CD4-positive, alpha-beta T cell treated with Interleukin-17A for 4 hours (primary cell): ENCODE data around the gene DENND1A.

Experiments used
- DNase-seq: peaks from one replicate; pipeline ENCODE4 v3.0.0-alpha.2; 2020; ENCODE audit warnings: mixed read lengths

Gene DENND1A

DNA sequence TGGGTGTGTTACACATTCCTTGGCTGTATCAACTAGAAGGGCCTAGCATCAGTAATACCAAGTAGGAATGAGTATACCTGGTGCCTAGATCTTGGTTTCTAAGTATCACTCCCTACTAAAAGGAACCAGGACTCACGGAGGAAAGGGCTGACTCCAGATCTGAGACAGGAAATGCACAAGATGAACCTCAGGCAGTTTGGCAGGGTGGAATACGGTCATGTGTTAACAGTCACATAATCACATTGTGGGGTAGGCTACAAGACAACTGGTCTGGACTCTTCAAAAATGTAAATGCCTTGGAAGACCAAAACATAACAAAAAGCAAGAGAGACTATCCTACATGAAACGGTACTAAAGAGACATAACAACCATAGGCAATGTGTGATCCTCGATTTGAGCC lies 415.2 kb downstream of the DENND1A start:
- DNase-seq: no peak

DNA sequence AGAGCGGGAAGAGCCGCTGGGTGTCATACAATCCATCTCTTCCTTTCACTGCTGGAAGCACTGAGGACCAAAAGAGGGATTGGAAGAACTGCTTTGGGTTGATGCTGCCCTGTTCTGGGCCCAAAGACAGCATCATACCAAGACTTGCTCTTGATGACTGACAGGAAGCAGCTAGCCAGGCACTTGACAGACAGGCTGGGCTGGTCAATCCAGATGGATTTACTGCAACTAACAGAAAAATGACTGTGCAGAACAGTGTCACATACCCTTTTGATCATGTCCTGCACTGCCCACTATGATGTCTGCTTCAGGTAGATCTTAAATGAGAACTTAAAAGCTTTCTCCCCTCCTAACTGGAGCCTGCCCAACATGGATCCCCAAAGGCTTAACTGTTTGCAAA lies 416.4 kb downstream of the DENND1A start:
- no peak for DNase-seq

DNA sequence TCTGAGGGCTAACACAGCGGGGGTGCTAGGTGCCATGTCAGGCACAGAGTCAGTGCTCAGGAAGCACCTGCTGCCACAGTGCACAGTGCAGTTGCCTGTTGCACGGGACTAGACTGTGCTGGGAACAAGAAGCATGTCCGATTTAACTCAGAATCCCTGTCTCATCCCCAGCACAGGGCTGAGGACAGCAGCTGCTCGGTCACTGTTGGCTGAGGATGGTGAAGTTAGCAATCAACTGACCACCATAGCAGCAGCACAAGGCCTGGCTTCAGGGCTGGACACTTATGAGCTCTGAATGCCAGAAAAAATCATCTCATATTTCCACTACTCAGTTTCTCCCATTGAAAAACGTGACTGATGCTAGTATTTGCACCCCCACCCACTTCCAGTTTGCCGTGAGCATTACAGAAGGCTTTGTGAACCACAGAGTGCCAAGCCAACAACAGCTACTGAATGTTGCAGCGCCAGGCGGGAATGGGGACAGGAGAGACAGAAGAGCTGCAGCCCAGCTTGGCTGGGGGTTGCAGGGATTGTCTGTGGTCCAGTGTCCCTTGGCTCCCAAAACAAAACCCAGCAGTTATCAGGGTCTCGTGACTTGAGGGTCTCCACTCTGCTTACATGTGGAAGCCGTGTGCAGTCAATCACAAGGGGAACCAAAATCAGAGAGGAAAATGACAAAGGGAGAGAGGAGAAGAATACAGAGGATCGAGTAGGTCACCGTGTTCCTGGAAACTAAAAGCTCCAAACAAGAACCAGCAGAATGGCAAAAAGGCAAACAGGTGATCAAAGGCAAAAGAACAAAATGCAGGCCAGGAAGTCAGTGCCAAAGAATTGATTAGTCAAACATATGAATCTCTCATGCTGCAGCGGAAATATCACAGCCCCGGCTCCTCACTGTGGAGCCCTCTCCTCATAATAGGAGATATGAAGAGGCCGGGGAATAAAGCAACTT lies 418.3 kb downstream of the DENND1A start:
- no peak for DNase-seq

GRCh38 chr9:123509646-123510045 lies 420.3 kb downstream of the DENND1A start:
- no peak for DNase-seq

- no peak for DNase-seq
Measured at GRCh38 chr9:123508048-123508447, 421.9 kb downstream of the DENND1A start.

GRCh38 chr9:123505496-123505895 lies 424.4 kb downstream of the DENND1A start:
- DNase-seq: no peak

DNA sequence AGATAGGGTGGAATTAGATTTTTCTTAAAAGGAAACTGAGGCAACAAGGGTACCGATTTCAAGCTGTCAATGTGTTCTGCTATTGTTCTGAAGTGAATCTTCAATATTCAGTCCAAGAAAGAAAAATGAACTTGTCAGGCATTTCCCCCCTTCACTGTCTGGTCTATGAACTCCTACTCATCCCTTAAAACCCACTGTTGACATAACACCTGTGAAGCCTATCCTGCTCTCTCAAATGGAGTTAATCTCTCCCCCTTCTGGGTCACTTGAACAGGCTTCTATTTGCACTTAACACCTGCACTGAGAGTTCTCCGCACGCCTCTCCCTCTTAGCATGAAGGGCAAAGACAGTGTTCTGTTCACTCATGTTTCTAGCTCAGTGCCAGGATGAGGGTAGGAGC lies 429.6 kb downstream of the DENND1A start:
- DNase-seq: no peak

DNA sequence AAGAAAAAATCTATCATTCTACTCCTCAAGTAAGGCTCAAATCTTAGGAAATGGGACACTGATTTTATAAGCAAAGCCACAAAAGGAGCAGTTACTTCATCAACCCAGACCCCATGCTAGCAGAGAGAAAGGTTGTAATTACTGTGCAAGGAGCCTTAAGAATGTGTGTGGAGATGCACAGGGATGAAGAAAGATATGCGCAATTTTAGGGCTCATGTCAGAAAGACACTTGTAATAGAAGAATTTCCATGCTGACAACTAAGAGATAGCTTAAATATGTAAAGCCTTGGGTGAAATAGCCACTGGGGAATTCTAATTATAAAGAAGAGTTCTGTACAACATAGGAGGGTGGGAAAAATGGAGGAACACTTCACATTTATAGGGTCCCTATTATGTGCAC lies 432.1 kb downstream of the DENND1A start:
- no peak for DNase-seq

DNA sequence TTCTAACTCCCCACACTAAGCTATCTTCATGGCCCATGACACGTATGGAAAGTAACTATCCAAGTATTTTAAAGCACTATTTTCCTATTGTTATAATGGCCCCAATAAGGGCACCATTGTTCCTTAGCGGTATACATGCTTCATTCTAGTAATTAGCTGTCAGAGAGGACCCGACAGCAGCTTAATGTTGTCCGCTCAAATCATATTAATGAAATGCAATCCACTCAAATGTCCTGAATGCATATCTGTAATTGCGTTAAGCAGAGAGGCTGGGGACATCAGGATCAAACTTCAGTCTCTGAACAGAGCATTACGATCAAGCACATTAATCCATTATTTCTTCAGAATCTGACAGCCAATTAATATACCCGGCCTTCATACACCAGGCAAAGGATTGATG lies 434.2 kb downstream of the DENND1A start:
- DNase-seq: no peak

DNA sequence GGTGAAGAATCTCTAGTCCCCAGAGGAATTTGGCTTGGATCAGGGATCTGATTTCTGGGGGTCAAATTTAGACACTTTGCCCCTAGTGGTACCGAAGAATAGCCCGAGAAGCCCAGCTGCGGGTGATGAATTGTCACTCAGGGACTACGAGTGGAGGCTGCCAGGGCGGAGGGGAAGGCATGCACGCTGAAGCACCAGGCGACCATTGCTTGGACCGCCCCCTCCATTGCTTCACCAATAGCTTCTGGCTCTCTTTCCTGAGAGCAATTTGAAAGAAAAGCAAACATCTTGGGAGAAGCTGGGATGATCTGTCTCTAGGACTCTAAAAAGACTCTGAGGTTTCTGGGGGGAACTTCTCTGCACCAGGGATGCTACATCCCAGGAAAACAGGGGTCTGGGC lies 436.3 kb downstream of the DENND1A start:
- no peak for DNase-seq

DNA sequence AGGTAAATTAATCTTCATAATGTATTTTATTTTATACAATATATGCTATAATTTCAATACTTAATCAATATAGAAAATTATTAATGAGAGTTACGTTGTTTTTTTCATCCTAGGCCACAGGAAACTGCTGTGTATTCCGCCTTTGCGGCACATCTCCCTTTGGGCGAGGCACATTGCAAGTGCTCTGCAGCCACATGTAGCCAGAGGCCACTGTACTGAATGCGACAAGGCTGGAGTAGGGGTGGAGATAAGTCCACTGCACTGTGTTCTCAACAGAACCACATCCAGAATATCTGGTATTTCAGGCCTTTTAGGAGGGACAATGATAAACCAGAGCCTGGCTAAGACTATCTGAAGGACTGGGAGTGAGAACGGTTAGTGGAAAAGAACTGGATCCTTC lies 439.2 kb downstream of the DENND1A start:
- DNase-seq: no peak

- DNase-seq: no peak
Measured at GRCh38 chr9:123488722-123489321, 441.1 kb downstream of the DENND1A start.

- DNase-seq: no peak
Measured at GRCh38 chr9:123487944-123488548, 441.9 kb downstream of the DENND1A start.

GRCh38 chr9:123486431-123486830 lies 443.5 kb downstream of the DENND1A start:
- DNase-seq: no peak

- no peak for DNase-seq
Measured at GRCh38 chr9:123485216-123485615, 444.7 kb downstream of the DENND1A start.

GRCh38 chr9:123484130-123484529 lies 445.8 kb downstream of the DENND1A start:
- DNase-seq: no peak

GRCh38 chr9:123483191-123483803 lies 446.6 kb downstream of the DENND1A start:
- no peak for DNase-seq

GRCh38 chr9:123482295-123482968 lies 447.5 kb downstream of the DENND1A start:
- no peak for DNase-seq

DNA sequence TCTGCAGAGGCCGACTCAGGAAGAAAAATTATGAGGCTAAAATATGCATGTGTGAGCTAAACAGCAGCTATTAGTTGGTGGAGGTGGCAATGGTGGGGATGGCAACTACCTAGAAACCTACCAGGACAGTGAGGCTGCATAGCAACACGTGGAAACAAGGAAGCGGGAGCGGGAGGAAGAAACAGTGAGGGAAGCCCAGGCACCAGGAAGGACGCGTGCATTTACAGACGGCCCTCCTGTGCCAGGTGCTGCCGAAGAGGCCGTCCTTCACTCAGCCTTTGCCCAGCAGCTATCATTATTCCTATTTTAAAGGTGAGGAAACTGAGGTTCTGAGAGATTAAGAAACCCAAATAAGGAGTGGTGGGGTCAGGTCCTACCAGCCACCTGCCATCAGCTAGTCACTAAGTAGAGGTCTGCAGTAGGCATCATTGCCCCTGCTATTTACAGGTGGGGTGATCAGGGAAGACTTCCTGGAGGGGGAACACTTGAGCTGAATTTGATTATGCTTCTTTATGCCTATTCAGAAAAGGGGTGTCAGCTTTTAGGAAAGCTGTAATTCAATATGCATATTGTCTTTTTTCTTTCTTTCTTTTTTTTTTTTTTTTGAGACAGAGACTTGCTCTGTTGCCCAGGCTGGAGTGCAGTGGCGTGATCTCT lies 448.6 kb downstream of the DENND1A start:
- no peak for DNase-seq

GRCh38 chr9:123480791-123481190 lies 449.1 kb downstream of the DENND1A start:
- DNase-seq: no peak

GRCh38 chr9:123480096-123480495 lies 449.8 kb downstream of the DENND1A start:
- no peak for DNase-seq

GRCh38 chr9:123478967-123479602 lies 450.8 kb downstream of the DENND1A start:
- no peak for DNase-seq
